HepG2 (cell line): ENCODE measurements around the gene MIEF1. TPM values are rescaled to one million over a fixed set of nuclear protein-coding genes. Genes with fewer than 3 reads are reported as not detected.

Source experiments
- ARID2 ChIP-seq: sonication (generic); formaldehyde crosslinking; IDR thresholded peaks from 2 replicates; pipeline ENCODE4 v1.8.1; 2022; ENCODE audit warnings: mild to moderate bottlenecking, missing genetic modification reagents, borderline replicate concordance
- BATF2 ChIP-seq: sonication (generic); formaldehyde crosslinking; IDR thresholded peaks from 2 replicates; pipeline ENCODE4 v1.8.0; 2022; ENCODE audit warnings: mild to moderate bottlenecking, missing genetic modification reagents, moderate library complexity
- BORCS8-MEF2B ChIP-seq: sonication (generic); formaldehyde crosslinking; IDR thresholded peaks from 2 replicates; pipeline ENCODE4 v1.8.0; 2022; ENCODE audit warnings: mild to moderate bottlenecking, missing genetic modification reagents
- CEBPB ChIP-seq: IDR thresholded peaks from 2 replicates; pipeline ENCODE4 v1.6.1; 2011; ENCODE audit warnings: low read depth, low read length, improper control_type of control experiment, borderline replicate concordance
- FLYWCH1 ChIP-seq: sonication (generic); formaldehyde crosslinking; IDR thresholded peaks from 2 replicates; pipeline ENCODE4 v1.8.1; 2023; ENCODE audit warnings: mild to moderate bottlenecking, missing genetic modification reagents
- HCFC1 ChIP-seq: fragments of 150-350 bp; IDR thresholded peaks from 2 replicates; pipeline ENCODE4 v1.6.1; 2014; ENCODE audit warnings: low read depth, low read length
- HOXA5 ChIP-seq: sonication (generic); formaldehyde crosslinking; IDR thresholded peaks from 2 replicates; pipeline ENCODE4 v1.4.0; 2020; ENCODE audit warnings: missing genetic modification reagents
- ISX ChIP-seq: sonication (generic); formaldehyde crosslinking; conservative IDR thresholded peaks from 2 replicates; pipeline ENCODE4 v1.5.0; 2020; ENCODE audit warnings: missing genetic modification reagents
- KLF11 ChIP-seq: IDR thresholded peaks from 2 replicates; pipeline ENCODE4 v1.6.1; 2016; ENCODE audit warnings: missing compliant biosample characterization
- MTF2 ChIP-seq: sonication (generic); formaldehyde crosslinking; IDR thresholded peaks from 2 replicates; pipeline ENCODE4 v1.5.0; 2020; ENCODE audit warnings: missing genetic modification reagents, borderline replicate concordance
- PHF5A ChIP-seq: IDR thresholded peaks from one replicate; pipeline ENCODE4 v1.6.1; 2018; ENCODE audit warnings: low read depth, missing genetic modification reagents; ENCODE audit not compliant: unreplicated experiment
- SALL2 ChIP-seq: sonication (generic); formaldehyde crosslinking; IDR thresholded peaks from 2 replicates; pipeline ENCODE4 v1.8.1; 2023; ENCODE audit warnings: mild to moderate bottlenecking, missing genetic modification reagents, inconsistent platforms
- SAP130 ChIP-seq: IDR thresholded peaks from 2 replicates; pipeline ENCODE4 v1.6.1; 2016; ENCODE audit warnings: low read depth
- SMAD9 ChIP-seq: sonication (generic); formaldehyde crosslinking; IDR thresholded peaks from 2 replicates; pipeline ENCODE4 v1.5.1; 2020; ENCODE audit warnings: mild to moderate bottlenecking, missing genetic modification reagents
- TEAD2 ChIP-seq: sonication (generic); formaldehyde crosslinking; IDR thresholded peaks from 2 replicates; pipeline ENCODE4 v1.9.0; 2021; ENCODE audit warnings: missing genetic modification reagents
- ZNF639 ChIP-seq: conservative IDR thresholded peaks from 2 replicates; pipeline ENCODE4 v1.6.1; 2018; ENCODE audit warnings: missing genetic modification reagents
- polyA plus RNA-seq, 8 experiments: library from polyadenylated mRNA; depleted of rRNA in 3 of 8; stranded (reverse) in 7 of 8; unstranded in 1 of 8; fragments of >200 nt; fragmentation: Illumina TruSeq in 4 of 8; extraction: Trizol in 4 of 8; gene quantifications; 2 replicates each; pipeline versions ENCODE4 v1.2.1 to v1.2.3, GENCODE V29; 2011 to 2016; ENCODE audit warnings: low read depth in 4 of 8, missing spikeins in 1 of 8, mixed read lengths in 1 of 8; ENCODE audit not compliant: insufficient read depth in 1 of 8
- total RNA-seq, 5 experiments: library from RNA; depleted of rRNA; stranded (reverse); fragments of >200 nt; fragmentation: Illumina TruSeq; extraction: Trizol; gene quantifications; 2 replicates each; pipeline ENCODE4 v1.2.3, GENCODE V29; 2016; ENCODE audit warnings: low read depth in 1 of 5
- TF ChIP-seq, protein P1 (sequence below), 2 experiments: sonication (generic) in 1 of 2; formaldehyde crosslinking in 1 of 2; IDR thresholded peaks; 2 replicates each; pipeline versions ENCODE4 v1.4.0 to v1.6.1; 2016 to 2020; ENCODE audit warnings: borderline replicate concordance in 1 of 2, low read depth in 1 of 2, mild to moderate bottlenecking in 1 of 2, missing genetic modification reagents in 1 of 2
- TF ChIP-seq, protein P2 (sequence below): sonication (generic); formaldehyde crosslinking; IDR thresholded peaks from 2 replicates; pipeline ENCODE4 v1.8.0; 2022; ENCODE audit warnings: mild to moderate bottlenecking, missing genetic modification reagents, borderline replicate concordance
- TF ChIP-seq, protein P3 (sequence below): sonication (generic); formaldehyde crosslinking; conservative IDR thresholded peaks from 2 replicates; pipeline ENCODE4 v1.8.1; 2023; ENCODE audit warnings: missing genetic modification reagents
- TF ChIP-seq, protein P4 (sequence below): sonication (generic); formaldehyde crosslinking; IDR thresholded peaks from 2 replicates; pipeline ENCODE4 v1.5.0; 2020; ENCODE audit warnings: mild to moderate bottlenecking, low read depth, missing genetic modification reagents, borderline replicate concordance

MIEF1 gene
- total and polyA plus RNA-seq, 2 of the 13 experiments (the other 11 are each of a cell fraction or from before 2014, with no cell fraction given): 21.7 to 34.8 TPM

GRCh38 chr22:39496131-39496838 is 5.8 kb upstream of the MIEF1 start (continued):
- TF ChIP-seq, protein P1, sequence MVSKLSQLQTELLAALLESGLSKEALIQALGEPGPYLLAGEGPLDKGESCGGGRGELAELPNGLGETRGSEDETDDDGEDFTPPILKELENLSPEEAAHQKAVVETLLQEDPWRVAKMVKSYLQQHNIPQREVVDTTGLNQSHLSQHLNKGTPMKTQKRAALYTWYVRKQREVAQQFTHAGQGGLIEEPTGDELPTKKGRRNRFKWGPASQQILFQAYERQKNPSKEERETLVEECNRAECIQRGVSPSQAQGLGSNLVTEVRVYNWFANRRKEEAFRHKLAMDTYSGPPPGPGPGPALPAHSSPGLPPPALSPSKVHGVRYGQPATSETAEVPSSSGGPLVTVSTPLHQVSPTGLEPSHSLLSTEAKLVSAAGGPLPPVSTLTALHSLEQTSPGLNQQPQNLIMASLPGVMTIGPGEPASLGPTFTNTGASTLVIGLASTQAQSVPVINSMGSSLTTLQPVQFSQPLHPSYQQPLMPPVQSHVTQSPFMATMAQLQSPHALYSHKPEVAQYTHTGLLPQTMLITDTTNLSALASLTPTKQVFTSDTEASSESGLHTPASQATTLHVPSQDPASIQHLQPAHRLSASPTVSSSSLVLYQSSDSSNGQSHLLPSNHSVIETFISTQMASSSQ (IDR thresholded peaks at IDR 0.05; ENCODE audit: low read depth): no peak
- TF ChIP-seq, protein P1 (CRISPR knock-in tag; IDR thresholded peaks at IDR 0.05; ENCODE audit: borderline replicate concordance): no peak
- TF ChIP-seq SMAD9 (CRISPR knock-in tag) (no peak), MTF2 (no peak), ISX (CRISPR knock-in tag) (no peak), SAP130 (CRISPR knock-in tag) (peak; percentile 52), ARID2 (CRISPR knock-in tag) (0 out of 2 replicates have a peak, but pooled peaks have one; percentile 14), ZNF639 (CRISPR knock-in tag) (no peak), HOXA5 (CRISPR knock-in tag) (0 out of 2 replicates have a peak, but pooled peaks have one; percentile 44), SALL2 (CRISPR knock-in tag) (no peak), TEAD2 (CRISPR knock-in tag) (no peak), PHF5A (CRISPR knock-in tag) (no peak), CEBPB (no peak), KLF11 (no peak), BATF2 (CRISPR knock-in tag) (no peak), FLYWCH1 (CRISPR knock-in tag) (no peak), BORCS8-MEF2B (CRISPR knock-in tag) (no peak), HCFC1 (no peak)
- TF ChIP-seq, protein P2, sequence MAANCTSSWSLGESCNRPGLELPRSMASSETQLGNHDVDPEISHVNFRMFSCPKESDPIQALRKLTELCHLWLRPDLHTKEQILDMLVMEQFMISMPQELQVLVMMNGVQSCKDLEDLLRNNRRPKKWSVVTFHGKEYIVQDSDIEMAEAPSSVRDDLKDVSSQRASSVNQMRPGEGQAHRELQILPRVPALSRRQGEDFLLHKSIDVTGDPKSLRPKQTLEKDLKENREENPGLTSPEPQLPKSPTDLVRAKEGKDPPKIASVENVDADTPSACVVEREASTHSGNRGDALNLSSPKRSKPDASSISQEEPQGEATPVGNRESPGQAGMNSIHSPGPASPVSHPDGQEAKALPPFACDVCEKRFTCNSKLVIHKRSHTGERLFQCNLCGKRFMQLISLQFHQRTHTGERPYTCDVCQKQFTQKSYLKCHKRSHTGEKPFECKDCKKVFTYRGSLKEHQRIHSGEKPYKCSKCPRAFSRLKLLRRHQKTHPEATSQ (CRISPR knock-in tag): no peak
- TF ChIP-seq, protein P3, sequence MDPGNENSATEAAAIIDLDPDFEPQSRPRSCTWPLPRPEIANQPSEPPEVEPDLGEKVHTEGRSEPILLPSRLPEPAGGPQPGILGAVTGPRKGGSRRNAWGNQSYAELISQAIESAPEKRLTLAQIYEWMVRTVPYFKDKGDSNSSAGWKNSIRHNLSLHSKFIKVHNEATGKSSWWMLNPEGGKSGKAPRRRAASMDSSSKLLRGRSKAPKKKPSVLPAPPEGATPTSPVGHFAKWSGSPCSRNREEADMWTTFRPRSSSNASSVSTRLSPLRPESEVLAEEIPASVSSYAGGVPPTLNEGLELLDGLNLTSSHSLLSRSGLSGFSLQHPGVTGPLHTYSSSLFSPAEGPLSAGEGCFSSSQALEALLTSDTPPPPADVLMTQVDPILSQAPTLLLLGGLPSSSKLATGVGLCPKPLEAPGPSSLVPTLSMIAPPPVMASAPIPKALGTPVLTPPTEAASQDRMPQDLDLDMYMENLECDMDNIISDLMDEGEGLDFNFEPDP (CRISPR knock-in tag): 0 out of 2 replicates have a peak, but pooled peaks have one; percentile 67
- TF ChIP-seq, protein P4, sequence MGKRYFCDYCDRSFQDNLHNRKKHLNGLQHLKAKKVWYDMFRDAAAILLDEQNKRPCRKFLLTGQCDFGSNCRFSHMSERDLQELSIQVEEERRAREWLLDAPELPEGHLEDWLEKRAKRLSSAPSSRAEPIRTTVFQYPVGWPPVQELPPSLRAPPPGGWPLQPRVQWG (CRISPR knock-in tag): no peak
